HG02840 (cell line): Measurements from ENCODE around the gene SNCG.
A peak's percentile ranks its signal among the peaks of the same experiment; 100 is the strongest.

Source experiments
- ATAC-seq: cut with Tn5 transposase; IDR thresholded peaks from one replicate; pipeline ENCODE4 v1.9.1; 2021; ENCODE audit warnings: mild to moderate bottlenecking, moderate library complexity, moderate number of reproducible peaks; ENCODE audit not compliant: unreplicated experiment, low FRiP score

SNCG gene

GRCh38 chr10:86959737-86960002 is 1.3 kb downstream of the SNCG start:
- ATAC-seq, result no peak

GRCh38 chr10:86960003-86960862 is 1.8 kb downstream of the SNCG start:
- ATAC-seq, result no peak

- ATAC-seq, result no peak
These were observed 2.5 kb downstream of the SNCG start for GRCh38 chr10:86960863-86961434.

- ATAC-seq, result no peak
These were observed 3.2 kb downstream of the SNCG start for GRCh38 chr10:86961481-86962091.

- ATAC-seq, result no peak
These were observed 4.0 kb downstream of the SNCG start for GRCh38 chr10:86962136-86962980.

GRCh38 chr10:86962981-86963310 is 4.5 kb downstream of the SNCG start:
- ATAC-seq, result no peak

GRCh38 chr10:86963341-86963919 is 5.0 kb downstream of the SNCG start:
- no peak for ATAC-seq

- no peak for ATAC-seq
These were observed 5.9 kb downstream of the SNCG start for GRCh38 chr10:86964061-86964846.

- no peak for ATAC-seq
These were observed 6.4 kb downstream of the SNCG start for GRCh38 chr10:86964847-86965190.

GRCh38 chr10:86965986-86966654 is 7.7 kb downstream of the SNCG start:
- ATAC-seq, result no peak

GRCh38 chr10:86967481-86967941 is 9.1 kb downstream of the SNCG start:
- no peak for ATAC-seq

GRCh38 chr10:86968271-86968993 is 10.0 kb downstream of the SNCG start, which contains the start of gene ADIRF:
Gene ADIRF (plus strand): TSS chr10:86968482. CDS start chr10:86968545, 63 bp downstream.
- no peak for ATAC-seq

- no peak for ATAC-seq
These were observed 10.6 kb downstream of the SNCG start for GRCh38 chr10:86968994-86969355.

- ATAC-seq, result no peak
These were observed 11.1 kb downstream of the SNCG start for GRCh38 chr10:86969421-86970041.

GRCh38 chr10:86970162-86970981 is 12.0 kb downstream of the SNCG start:
- ATAC-seq, result no peak

- peak; percentile 7 for ATAC-seq
These were observed 12.5 kb downstream of the SNCG start for GRCh38 chr10:86970982-86971231.

GRCh38 chr10:86971232-86971991 is 13.0 kb downstream of the SNCG start:
- ATAC-seq, result peak; percentile 75
